ENCODE results near the gene MFN2.
"Not testable (repeated sequence)": the region's sequence is repeated elsewhere in the genome, so short reads cannot be mapped to it uniquely, and the experiment has no call there.

The MFN2 gene

DNA sequence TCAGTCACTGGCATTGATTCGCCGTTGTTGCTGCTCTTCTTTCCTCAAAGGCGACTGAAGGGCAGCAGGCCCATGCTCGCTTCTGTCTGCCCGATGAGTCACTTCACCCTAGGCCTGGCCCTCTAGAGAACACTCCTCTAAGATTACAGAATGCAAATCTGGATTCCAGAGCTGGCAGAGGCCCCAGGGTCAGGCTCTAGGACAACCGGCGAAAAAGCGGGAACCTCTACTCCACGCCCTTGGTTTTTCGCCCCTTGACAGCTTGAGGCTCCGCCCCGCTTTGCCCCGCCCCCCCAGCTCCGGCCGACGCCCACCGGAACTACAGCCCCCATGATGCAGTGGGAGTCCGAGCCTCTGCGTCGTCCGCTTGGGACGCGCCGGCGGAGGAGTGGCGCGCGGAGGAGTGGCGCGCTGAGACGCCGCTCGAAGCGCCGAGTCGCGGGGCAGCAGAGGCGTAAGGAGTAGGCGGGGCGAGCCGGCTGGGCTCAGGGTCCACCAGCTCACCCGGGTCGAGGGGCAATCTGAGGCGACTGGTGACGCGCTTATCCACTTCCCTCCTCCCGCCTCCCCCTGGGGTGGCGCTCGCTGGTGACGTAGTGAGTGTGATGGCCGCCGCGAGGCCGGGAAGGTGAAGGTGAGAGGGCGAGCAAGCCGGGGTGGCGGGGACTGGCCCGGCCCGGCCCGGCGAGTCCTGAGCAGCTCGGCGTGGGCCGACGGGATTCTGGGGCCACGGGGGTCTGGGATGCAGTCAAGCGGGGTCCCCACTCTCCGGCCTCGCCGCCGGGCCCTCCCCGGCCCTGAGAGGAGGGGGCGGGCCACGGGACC is at the start of gene MFN2:
Gene MFN2 (plus strand): TSS at position 594 of the 825 bp plus-strand sequence. CDS start 8,725 bp downstream, outside the sequence.
- peak; percentile 97 for DNase-seq

DNA sequence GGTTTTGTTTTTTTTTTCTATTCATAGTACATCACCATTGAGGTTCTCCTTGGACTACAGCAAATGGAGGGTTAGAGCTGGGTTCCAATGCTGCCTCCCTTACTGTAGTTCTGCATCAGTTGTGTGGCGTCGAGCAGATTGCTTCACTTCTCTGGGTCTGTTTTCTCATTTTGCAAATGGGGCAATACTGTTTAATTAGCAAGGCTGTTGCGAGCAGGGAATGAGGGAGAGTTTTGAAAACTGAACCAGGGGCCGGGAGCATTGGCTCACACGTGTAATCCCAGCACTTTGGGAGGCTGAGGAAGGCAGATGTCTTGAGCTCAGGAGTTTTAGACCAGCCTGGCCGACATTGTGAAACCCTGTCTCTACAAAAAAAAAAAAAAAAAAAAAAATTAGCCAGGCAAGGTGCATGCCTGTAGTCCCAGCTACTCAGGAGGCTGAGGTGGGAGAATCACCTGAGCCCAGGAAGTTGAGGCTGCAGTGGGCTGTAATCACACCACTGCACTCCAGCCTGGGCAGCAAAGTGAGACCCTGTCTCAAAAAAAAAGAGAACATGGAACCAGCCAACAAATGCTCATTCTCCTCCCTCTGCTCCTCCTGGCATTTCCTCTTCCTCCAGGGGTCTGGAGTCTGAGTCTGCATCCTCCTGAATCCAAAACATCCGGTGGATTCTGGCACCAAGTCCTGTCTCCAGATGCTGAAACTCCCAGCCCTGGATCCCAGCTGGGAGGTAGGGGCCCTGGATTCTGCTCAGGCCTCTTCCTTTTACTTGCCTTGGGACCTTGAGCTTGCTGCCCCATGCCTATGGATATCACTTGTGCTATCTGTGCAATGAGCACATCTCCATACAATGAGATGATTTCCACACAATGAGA is 49.4 kb upstream of the MFN2 start:
- no peak for DNase-seq

DNA sequence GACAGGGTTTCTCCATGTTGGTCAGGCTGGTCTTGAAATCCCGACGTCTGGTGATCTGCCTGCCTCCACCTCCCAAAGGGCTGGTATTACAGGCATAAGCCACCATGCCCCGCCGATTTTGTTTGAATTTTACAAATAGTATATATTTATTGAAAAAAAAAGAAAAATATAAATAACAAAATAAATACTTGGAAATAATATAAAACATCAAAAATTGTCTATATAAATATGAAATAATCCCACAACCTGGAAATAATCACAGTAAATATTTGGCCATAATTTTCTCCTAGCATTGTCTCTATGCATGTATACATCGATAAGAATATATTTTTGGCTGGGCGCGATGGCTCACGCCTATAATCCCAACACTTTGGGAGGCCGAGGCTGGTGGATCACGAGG is 48.4 kb upstream of the MFN2 start:
- no peak for DNase-seq

DNA sequence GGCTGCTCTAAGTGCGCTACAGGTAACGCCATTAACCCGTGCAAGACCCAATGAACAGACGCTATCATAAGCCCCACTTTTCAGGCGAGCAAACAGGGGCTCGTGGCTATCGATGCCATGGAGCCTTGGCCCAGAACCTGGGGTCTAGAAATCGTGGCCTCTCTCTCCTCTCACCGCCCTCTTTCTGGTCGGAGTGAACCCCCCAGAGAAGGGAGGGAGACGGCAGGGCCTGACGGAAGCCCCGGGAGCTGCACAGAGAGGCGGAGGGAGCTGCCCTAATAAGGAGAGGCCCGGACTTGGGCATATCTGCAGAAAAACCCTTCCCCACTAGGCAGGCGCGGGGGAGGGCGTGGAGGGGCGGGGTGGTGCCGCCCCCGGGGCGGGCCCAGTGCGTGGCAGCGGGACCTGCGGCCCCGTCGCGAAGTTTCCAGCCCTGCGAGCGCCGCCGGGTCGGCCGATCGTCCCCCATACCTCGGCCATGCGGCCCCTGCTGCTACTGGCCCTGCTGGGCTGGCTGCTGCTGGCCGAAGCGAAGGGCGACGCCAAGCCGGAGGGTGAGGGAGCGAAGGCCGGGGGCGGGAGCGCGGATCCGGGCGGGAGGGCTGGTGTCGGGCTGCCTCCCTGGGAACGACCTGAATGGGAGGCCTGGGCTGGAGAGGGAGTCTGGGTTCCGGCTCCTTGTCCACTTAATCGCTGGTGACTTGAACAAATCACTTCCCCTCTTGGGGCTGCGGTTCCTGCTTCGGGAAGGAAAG is 45.8 kb upstream of the MFN2 start, which contains the start of gene PLOD1:
Gene PLOD1 (plus strand): TSS at position 416 of the 755 bp plus-strand sequence. CDS start 63 bp downstream, at position 479.
- DNase-seq: peak; percentile 95

DNA sequence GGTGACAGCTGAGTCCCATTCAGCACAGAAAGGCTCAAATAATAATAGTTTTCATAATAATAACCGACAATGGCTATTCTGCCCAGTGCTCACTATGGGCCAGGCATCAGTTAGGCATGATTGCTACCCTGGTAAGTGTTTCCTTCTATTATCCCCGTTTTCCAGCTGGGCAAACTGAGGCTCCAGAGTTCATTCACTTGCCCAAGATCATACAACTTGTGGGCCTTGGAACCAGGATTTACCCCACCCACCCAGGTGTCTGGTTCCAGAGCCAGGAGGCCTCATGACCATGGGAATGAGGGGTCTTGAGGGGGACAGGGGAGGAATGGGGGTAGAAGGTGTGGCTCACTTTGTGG is 45.2 kb upstream of the MFN2 start:
- no peak for DNase-seq

DNA sequence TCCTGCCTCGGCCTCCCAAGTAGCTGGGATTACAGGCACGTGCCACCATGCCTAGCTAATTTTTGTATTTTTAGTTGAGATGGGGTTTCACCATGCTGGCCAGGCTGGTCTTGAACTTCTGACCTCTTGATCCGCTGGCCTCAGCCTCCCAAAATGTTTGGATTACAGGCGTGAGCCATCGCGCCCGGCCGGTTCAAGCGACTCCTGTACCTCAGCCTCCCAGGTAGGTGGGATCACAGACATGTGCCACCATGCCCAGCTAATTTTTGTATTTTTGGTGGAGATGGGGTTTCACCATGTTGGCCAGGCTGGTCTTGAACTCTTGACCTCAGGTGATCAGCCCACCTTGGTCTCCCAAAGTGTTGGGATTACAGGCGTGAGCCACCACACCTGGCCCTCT is 44.5 kb upstream of the MFN2 start:
- not testable (repeated sequence) for DNase-seq

DNA sequence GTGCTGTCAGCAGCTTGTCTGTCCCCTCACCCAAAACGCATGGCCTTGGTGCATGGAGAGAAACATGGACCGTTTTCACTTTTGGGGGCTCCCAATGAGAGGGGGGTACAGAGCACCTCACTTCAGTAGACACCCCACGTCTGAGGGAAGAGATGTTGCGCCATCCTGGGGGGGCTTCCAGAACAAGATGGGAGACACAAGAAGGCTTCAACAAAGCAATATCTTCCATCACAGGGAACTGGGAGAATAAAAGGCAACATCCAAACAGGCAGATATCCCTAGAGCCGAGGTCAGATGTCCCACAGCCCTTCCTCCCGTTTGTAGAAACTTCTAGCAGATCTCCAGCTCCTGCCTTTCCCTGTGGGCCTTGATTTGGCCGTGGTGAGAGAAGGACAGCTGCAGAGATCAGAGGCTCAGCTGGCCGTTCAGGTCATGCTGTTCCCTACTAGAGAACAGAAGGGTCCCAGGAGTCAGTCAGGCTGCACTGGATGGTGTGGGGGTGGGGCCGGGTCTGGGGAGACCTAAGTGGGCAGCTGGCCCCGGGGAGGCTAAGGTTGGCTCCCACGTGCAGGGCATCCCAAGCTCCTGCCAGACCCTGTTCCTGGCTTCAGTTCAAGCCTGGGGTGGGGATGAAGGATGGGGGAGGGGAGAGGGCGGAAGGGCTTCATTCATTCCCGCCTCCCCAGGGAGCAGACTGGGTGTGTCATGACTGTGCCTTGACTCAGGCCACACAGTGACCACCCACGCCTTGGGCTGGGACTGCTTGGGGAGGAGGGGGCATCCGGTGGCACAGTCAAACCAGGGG is 41.3 kb upstream of the MFN2 start:
- no peak for DNase-seq

DNA sequence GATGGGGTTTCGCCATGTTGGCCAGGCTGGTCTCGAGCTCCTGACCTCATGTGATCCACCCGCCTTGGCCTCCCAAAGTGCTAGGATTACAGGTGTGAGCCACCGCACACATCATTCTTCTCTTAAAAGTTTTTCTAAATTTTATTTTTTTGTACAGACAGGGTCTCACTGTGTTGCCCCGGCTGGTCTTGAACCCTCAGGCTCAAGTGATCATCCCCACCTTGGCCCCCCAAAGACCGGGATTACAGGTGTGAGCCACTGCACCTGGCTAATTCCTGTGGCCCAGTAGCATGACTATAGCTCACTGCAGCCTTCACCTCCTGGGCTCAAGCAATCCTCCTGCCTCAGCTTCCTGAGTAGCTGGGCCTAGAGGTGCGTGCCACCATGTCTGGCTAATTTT is 40.5 kb upstream of the MFN2 start:
- not testable (repeated sequence) for DNase-seq

DNA sequence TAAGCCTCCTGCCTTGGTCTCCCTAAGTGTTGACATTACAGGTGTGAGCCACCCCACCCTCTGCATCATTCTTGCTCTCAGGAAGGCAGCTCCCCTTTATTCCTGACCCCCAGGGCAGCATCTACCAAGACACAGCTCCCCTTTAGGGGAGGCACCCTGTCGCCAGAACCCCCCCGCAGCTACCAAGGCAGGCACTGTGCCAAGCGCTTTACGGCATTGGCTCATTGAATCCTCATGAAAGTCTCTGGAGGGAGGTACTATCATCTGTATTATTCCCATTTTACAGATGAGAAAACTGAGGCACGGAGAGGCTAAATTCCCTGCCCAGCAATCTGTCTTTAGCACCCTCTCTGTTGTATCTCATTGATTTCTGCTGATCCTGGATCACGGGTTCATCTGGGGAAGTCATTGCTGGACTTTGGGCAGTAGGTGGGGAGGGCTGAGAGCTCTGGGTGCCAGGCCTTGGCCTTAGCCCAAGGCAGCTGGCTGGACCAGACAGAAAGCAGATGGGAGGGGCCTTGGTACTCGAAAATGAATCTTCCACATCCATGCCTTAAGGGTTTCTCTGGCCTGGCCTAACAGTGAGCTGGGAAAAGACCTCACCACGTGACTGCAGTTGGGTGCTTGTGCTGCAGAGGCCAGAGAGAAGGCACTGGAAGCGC is 39.9 kb upstream of the MFN2 start:
- no peak for DNase-seq

DNA sequence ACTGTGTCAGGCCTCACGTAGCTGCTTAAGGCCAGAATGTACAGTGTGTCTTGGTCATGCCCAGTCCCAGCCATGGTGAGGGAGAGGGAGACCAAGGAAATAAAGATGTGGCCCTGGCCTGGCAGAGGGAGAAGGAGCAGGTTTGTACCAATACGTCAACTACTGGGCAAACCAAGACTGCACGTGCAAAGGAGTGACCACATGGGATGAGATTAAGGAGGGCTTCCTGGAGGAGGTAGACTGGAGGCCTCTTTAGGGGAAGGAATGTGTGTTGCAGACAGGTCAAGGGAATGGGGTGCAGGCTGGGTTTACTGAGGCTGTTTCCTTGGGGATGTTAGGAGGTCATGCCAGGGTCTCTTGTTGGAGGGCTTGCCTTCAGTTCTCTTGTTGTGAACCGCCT is 38.0 kb upstream of the MFN2 start:
- no peak for DNase-seq

DNA sequence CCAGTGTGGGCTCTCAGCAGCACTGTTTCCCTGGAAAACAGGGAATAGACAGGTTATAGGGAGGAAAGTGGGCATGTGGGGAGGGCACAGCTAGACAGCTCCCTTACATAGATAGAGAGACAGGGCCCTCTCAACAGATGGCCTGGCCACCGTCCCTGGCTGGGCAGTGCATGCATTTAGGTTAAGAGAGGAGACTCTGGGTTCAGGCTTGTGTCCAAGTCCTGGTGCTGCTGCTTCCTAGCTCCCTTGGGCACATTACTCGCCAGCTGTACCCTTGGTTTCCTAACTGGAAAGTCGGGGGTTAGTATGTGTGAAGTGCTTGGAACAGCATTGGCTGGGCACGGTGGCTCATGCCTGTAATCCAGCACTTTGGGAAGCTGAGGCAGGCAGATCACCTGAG is 36.6 kb upstream of the MFN2 start:
- DNase-seq: no peak

DNA sequence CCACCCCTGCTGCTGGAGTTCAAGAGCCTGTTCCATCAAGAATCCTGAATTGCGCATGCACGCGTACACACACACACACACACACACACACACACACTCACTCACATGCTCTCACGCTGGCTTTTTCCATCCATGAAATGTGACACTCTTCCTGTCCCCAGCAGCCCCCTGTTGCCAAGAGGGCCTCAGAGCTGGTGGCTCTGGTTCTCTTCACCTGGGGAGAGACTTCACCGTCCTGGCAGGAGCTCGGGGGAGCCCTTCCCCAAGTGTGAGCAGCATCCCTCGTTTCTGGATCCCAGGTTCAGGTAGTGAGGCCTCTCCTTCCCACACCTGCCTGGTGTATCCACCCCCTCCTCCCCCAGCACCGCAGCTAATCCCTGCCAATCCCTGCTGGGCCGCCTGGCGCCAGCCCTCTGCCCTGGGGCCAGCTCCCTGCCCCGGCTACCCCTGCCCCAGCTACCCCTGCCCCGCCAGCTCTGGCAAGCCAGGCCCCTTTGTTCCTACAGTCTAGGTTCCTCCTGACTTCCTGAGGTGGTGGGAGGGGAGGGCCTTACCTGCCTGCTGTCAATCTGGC is 35.8 kb upstream of the MFN2 start:
- no peak for DNase-seq

DNA sequence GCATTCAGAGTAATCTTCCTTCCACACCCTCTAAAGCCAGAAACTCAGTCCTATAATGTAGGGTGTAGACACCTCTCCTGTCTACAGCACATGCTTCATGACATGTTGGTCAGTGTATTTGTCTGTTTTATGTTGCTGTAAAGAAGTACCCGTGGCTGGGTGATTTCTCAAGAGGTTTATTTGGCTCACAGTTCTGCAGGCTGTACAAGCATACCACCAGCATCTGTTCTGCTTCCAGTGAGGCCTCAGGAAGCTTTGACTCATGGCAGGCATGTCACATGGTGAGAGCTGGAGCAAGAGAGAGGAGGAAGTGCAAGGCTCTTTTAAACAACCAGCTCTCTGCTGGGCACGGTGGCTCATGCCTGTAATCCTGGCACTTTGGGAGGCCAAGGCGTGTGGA is 33.6 kb upstream of the MFN2 start:
- DNase-seq: no peak

DNA sequence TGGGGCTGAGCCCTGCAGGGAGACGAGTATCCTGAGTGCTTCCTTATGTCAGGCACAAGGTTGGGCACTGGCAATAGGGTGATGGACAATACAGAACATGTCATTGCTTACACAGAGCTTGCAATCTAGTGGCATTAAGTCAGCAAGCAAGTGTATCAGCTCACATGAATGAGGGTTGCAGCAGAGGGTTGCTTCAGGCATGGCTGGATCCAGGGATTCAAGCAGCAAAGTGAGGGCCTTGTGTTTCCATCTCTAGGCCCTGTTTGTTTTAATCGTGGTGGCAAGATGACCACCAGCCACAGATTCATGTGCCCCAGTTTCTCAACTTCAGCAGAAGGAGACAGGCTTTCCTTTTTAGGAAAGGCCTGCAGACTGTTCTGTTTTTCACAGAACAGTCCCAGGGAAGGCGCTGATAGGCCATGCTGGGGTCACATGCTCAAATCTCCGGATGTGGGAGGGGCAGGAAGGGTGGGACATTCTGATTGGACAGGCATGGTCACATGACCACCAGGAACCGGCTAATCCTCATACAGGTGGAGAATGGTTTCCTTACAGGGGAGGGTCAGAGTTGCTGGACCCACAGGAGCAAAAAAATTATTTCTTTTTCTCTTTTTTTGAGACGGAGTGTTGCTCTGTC is 31.3 kb upstream of the MFN2 start:
- no peak for DNase-seq

DNA sequence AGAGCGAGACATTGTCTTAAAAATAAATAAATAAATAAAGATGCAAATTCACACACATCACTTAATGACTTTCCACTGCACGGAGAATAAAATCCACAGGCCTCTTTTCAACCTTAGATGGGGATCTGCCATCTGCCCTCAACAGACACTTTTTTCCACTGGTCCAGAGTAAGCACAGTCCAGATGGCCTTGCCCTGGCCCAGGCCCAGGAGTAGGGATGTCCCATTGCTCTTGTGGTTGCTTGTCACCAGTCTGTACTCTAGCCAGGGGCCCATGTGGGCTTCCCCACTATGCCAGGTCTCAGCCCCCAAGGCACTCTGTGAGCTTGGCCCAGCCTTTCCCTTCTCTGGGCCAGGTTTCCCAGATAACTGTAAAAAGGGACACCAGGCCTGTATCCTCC is 28.3 kb upstream of the MFN2 start:
- no peak for DNase-seq

DNA sequence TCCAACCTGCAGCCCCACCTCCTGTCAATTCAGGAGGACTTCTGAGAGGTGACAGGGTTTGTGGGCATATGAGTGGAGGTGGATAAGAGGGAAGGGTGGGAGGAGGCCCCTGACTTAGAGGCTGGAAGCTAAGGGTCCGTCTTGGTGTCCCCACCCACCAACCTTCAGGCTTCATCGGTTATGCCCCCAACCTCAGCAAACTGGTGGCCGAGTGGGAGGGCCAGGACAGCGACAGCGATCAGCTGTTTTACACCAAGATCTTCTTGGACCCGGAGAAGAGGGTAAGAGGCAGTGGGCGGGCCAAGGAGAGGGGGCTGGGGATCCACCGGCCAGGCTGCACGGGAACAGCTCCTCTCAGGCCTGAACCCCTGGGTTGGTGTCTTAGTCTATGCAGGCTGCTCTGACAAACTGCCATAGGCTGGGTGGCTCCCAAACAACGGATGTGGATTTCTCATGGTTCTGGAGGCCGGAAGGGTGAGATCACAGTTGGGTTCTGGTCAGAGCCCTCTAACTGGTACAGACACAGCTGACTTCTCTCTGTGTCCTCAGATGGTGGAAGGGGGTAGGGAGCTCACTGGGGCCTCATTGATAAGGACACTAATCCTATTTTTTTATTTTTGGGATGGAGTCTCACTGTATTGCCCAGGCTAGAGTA is 27.7 kb upstream of the MFN2 start:
- no peak for DNase-seq

DNA sequence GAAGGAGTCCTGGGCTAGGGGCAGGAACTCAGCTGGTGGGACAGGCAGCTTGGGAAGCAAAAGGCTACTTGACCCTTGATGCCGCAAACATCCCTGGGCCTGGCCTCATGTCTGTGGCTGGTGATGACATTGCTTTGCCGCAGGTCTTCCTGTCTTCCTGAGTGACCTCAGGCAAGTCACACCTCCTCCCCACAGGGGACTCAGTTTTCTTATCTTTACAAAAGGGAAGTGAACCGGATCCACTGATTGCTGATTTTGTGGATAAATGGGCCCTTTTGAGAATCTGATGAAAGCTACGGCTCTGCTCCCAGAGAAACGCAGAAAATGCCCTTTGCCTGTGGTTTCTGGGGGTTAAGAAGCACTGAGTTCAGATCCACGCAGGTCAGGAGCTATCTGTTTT is 25.0 kb upstream of the MFN2 start:
- no peak for DNase-seq

DNA sequence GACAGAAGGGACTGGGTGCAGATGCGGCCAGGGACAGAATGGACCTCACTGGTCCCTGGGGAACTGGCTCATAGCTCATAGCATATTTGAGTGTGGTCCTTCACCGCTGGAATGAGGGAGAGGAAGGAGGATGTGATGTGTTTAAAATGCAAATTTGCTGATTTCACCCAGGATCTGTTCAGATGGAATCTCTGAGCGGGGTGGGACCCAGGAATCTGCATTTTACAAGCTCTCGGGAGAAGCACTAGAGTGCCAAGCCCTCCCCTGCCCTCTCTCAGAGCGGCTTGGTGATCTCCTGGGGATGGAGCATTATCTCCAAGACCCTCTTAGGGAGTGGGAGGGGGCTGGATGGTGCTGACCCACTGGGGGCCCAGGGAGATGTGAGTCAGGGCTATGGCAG is 22.8 kb upstream of the MFN2 start:
- DNase-seq: no peak

DNA sequence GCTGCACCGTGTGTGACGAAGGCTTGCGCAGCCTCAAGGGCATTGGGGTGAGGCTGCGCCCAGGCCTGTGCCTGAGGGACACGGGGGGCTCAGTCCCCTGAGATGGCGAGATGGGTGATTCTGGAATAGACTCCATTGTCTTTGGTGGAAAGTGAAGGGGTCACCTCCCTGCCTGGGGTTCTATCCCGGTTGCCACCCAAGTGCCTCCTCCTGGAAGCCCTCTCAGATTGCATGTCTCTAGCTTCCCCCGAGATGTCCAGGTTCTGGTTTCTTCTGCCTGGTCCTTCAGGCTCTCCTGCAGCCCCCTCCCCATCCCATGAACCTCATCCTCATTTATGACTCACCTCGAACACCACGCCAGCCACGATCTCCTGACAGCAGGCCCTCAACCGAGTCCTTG is 22.3 kb upstream of the MFN2 start:
- no peak for DNase-seq

DNA sequence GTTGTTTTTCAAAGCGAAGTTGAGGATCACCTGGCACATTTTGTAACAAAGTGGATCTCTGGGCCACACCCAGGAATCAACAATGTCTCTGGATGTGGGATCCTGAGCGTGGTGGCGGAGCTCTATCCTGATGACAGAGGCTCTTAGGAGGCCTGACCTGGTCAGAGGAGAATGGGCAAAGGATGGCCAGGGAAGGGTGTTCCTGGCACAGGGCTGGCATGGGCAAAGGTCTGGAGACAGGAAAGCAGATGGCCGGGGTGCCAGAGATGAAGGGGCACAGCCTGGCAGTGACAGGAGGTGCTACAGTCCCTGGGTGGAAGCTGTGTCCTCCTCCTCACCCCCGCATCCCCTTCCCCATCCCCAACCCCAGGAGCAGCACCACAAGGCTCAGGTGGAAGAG is 20.0 kb upstream of the MFN2 start:
- DNase-seq: no peak
